GM23338 (cell line): ENCODE measurements around the gene PXDN. TPM values are rescaled to one million over a fixed set of nuclear protein-coding genes. Genes with fewer than 3 reads are reported as not detected.
A peak's percentile ranks its signal among the peaks of the same experiment; 100 is the strongest.

Experiments used
- ATAC-seq: fragments of 200-7000 bp; cut with Tn5 transposase; 3 replicates; pipeline ENCODE4 v1.9.1; 2020
- DNase-seq: peaks from one replicate; pipeline ENCODE4 v3.0.0-alpha.2; 2015; ENCODE audit warnings: low spot score
- H2AFZ ChIP-seq: fragments of 200-600 bp; sonication (generic); 2 replicates; pipeline ENCODE4 v1.8.0; 2016; ENCODE audit warnings: antibody characterized with exemption, mild to moderate bottlenecking, moderate library complexity
- H3F3A ChIP-seq: fragments of 200-600 bp; sonication (generic); replicated peaks from 2 replicates; pipeline ENCODE4 v1.8.0; 2017; ENCODE audit warnings: antibody characterized with exemption, mixed run types, low read depth
- H3K27ac ChIP-seq: fragments of 200-600 bp; sonication (generic); 2 replicates; pipeline ENCODE4 v1.6.1; 2016; ENCODE audit warnings: low read depth
- H3K27me3 ChIP-seq: fragments of 200-600 bp; sonication (generic); 2 replicates; pipeline ENCODE4 v1.8.0; 2016; ENCODE audit warnings: mild to moderate bottlenecking, mixed run types, moderate library complexity; ENCODE audit not compliant: insufficient read depth
- H3K36me3 ChIP-seq: fragments of 200-600 bp; sonication (generic); 2 replicates; pipeline ENCODE4 v1.8.0; 2016; ENCODE audit warnings: mild to moderate bottlenecking; ENCODE audit not compliant: insufficient read depth
- H3K4me1 ChIP-seq: fragments of 200-600 bp; sonication (generic); 2 replicates; pipeline ENCODE4 v1.8.0; 2016; ENCODE audit warnings: mild to moderate bottlenecking, moderate library complexity; ENCODE audit not compliant: insufficient read depth
- H3K4me2 ChIP-seq: fragments of 200-600 bp; sonication (generic); 2 replicates; pipeline ENCODE4 v1.7.1; 2017; ENCODE audit warnings: mixed run types
- H3K4me3 ChIP-seq: fragments of 200-600 bp; sonication (generic); 2 replicates; pipeline ENCODE4 v1.6.1; 2016; ENCODE audit warnings: mixed run types
- H3K79me2 ChIP-seq: fragments of 200-600 bp; sonication (generic); replicated peaks from 2 replicates; pipeline ENCODE4 v1.8.0; 2017; ENCODE audit warnings: mild to moderate bottlenecking; ENCODE audit not compliant: insufficient read depth
- H3K9me2 ChIP-seq: fragments of 200-600 bp; sonication (generic); 2 replicates; pipeline ENCODE4 v1.8.0; 2017; ENCODE audit not compliant: insufficient read depth
- H4K20me1 ChIP-seq: fragments of 200-600 bp; sonication (generic); replicated peaks from 2 replicates; pipeline ENCODE4 v1.8.0; 2017; ENCODE audit warnings: mild to moderate bottlenecking; ENCODE audit not compliant: insufficient read depth
- H3K27ac Mint-ChIP-seq: 2 replicates; pipeline ENCODE4 v1.8.0; 2020; ENCODE audit warnings: inconsistent platforms, mild to moderate bottlenecking, moderate library complexity, mixed read lengths
- H3K27me3 Mint-ChIP-seq: 3 replicates; pipeline ENCODE4 v1.8.0; 2022; ENCODE audit warnings: low read depth, mild to moderate bottlenecking, moderate library complexity, mixed read lengths, inconsistent platforms; ENCODE audit not compliant: insufficient read depth, poor library complexity
- H3K36me3 Mint-ChIP-seq: 3 replicates; pipeline ENCODE4 v1.8.0; 2021; ENCODE audit warnings: low read depth, mild to moderate bottlenecking, inconsistent platforms, moderate library complexity, mixed read lengths
- H3K4me1 Mint-ChIP-seq: 3 replicates; pipeline ENCODE4 v1.8.0; 2020; ENCODE audit warnings: mild to moderate bottlenecking, inconsistent platforms, mixed read lengths
- H3K4me3 Mint-ChIP-seq: 3 replicates; pipeline ENCODE4 v1.8.0; 2021; ENCODE audit warnings: moderate library complexity, mild to moderate bottlenecking, inconsistent platforms, mixed read lengths
- H3K9me3 Mint-ChIP-seq: 3 replicates; pipeline ENCODE4 v1.8.0; 2020; ENCODE audit warnings: moderate library complexity, mild to moderate bottlenecking, inconsistent platforms, mixed read lengths
- CREB1 ChIP-seq: fragments of 250-450 bp; sonication (Bioruptor Pico); IDR thresholded peaks from 2 replicates; pipeline ENCODE4 v1.5.0; 2020; ENCODE audit warnings: low read depth, mild to moderate bottlenecking, moderate library complexity
- EZH2 ChIP-seq: fragments of 200-600 bp; sonication (generic); IDR thresholded peaks from one replicate; pipeline ENCODE4 v1.8.0; 2017; ENCODE audit warnings: antibody characterized with exemption, mild to moderate bottlenecking, low read depth; ENCODE audit not compliant: unreplicated experiment
- EZH2phosphoT487 ChIP-seq: fragments of 200-600 bp; sonication (generic); IDR thresholded peaks from one replicate; pipeline ENCODE4 v1.8.1; 2018; ENCODE audit warnings: antibody characterized with exemption; ENCODE audit not compliant: unreplicated experiment
- JUNB ChIP-seq: IDR thresholded peaks from one replicate; pipeline ENCODE4 v1.6.1; 2016; ENCODE audit warnings: antibody characterized with exemption; ENCODE audit not compliant: unreplicated experiment
- NANOG ChIP-seq: IDR thresholded peaks from 2 replicates; pipeline ENCODE4 v1.6.1; 2016; ENCODE audit warnings: antibody characterized with exemption, borderline replicate concordance
- POLR2AphosphoS5 ChIP-seq: IDR thresholded peaks from 2 replicates; pipeline ENCODE4 v1.6.1; 2016; ENCODE audit warnings: antibody characterized with exemption, low read depth
- STAT1 ChIP-seq: IDR thresholded peaks from one replicate; pipeline ENCODE4 v1.6.1; 2016; ENCODE audit warnings: antibody characterized with exemption; ENCODE audit not compliant: unreplicated experiment
- ZNF114 ChIP-seq: fragments of 250-450 bp; sonication (Bioruptor Pico); IDR thresholded peaks from 2 replicates; pipeline ENCODE4 v1.5.0; 2020; ENCODE audit warnings: mild to moderate bottlenecking, moderate library complexity
- ZNF331 ChIP-seq: fragments of 250-450 bp; sonication (Bioruptor Pico); IDR thresholded peaks from 2 replicates; pipeline ENCODE4 v1.5.0; 2020; ENCODE audit warnings: low read depth, mild to moderate bottlenecking, moderate library complexity
- polyA plus RNA-seq: library from polyadenylated mRNA; unstranded; fragments of >200 nt; fragmentation: Nextera tagmentation; extraction: Ambion mirVana; gene quantifications from 2 replicates; pipeline ENCODE4 v1.2.1, GENCODE V29; 2016
- total RNA-seq: library from RNA; depleted of rRNA; stranded (reverse); fragments of >200 nt; shearing (Covaris generic); gene quantifications from 2 replicates; pipeline ENCODE4 v1.2.3, GENCODE V29; 2014
- TF ChIP-seq, protein P1 (sequence below): IDR thresholded peaks from one replicate; pipeline ENCODE4 v1.6.1; 2018; ENCODE audit warnings: antibody characterized with exemption; ENCODE audit not compliant: unreplicated experiment
- TF ChIP-seq, protein P2 (sequence below), 2 experiments: fragments of 200-600 bp in 1 of 2; sonication (generic) in 1 of 2; conservative IDR thresholded peaks; 2 replicates each; pipeline versions ENCODE4 v1.5.1 to v1.6.1; 2016 to 2017; ENCODE audit warnings: antibody characterized with exemption in 2 of 2, low read depth in 2 of 2, mild to moderate bottlenecking in 2 of 2, moderate library complexity in 1 of 2
- TF ChIP-seq, protein P3 (sequence below): IDR thresholded peaks from 2 replicates; pipeline ENCODE4 v1.6.1; 2016; ENCODE audit warnings: antibody characterized with exemption
- TF ChIP-seq, protein P4 (sequence below): fragments of 250-450 bp; sonication (Bioruptor Pico); IDR thresholded peaks from 2 replicates; pipeline ENCODE4 v1.5.0; 2020; ENCODE audit warnings: mild to moderate bottlenecking, moderate library complexity

PXDN gene
- total and polyA plus RNA-seq, 2 experiments from 2014 or later, result 42.2 to 225 TPM

DNA sequence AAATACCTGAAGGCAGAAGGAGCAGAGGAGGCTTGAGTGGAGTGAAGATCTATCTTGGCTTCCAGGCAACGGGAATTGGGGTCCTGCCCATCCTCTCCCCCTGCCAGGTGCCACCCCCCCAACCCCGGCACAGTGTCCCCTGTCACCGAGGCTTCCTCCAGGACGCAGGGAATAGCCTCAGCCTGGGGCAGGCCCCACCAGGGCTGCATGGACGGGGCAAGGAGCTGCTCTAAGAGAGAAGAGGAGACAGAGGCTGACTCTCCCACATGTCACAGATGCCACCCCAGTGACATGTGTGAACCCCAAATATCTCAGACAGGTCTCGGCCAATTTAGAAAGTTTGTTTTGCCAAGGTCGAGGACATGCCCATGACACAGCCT is 42.1 kb downstream of the PXDN start:
- Mint-ChIP-seq H3K4me1 (peaks cover 48% of the 10 kb centered on the region), H3K27me3 (peaks cover 11% of the 10 kb centered on the region), H3K9me3 (no peaks in the 10 kb centered on the region), H3K4me3 (no peak overlapping the region), H3K36me3 (0 out of 3 replicates have a peak, but pooled peaks cover 2% of the 10 kb centered on the region), H3K27ac (no peak overlapping the region)
- no peaks in the 10 kb centered on the region for H3K27me3 ChIP-seq
- no peak for DNase-seq
- TF ChIP-seq ZNF331 (CRISPR knock-in tag), result no peak
- TF ChIP-seq, protein P1, sequence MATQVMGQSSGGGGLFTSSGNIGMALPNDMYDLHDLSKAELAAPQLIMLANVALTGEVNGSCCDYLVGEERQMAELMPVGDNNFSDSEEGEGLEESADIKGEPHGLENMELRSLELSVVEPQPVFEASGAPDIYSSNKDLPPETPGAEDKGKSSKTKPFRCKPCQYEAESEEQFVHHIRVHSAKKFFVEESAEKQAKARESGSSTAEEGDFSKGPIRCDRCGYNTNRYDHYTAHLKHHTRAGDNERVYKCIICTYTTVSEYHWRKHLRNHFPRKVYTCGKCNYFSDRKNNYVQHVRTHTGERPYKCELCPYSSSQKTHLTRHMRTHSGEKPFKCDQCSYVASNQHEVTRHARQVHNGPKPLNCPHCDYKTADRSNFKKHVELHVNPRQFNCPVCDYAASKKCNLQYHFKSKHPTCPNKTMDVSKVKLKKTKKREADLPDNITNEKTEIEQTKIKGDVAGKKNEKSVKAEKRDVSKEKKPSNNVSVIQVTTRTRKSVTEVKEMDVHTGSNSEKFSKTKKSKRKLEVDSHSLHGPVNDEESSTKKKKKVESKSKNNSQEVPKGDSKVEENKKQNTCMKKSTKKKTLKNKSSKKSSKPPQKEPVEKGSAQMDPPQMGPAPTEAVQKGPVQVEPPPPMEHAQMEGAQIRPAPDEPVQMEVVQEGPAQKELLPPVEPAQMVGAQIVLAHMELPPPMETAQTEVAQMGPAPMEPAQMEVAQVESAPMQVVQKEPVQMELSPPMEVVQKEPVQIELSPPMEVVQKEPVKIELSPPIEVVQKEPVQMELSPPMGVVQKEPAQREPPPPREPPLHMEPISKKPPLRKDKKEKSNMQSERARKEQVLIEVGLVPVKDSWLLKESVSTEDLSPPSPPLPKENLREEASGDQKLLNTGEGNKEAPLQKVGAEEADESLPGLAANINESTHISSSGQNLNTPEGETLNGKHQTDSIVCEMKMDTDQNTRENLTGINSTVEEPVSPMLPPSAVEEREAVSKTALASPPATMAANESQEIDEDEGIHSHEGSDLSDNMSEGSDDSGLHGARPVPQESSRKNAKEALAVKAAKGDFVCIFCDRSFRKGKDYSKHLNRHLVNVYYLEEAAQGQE, result no peak
- TF ChIP-seq ZNF114 (CRISPR knock-in tag), result no peak
- TF ChIP-seq EZH2, result no peak
- no peak for TF ChIP-seq STAT1
- TF ChIP-seq, protein P2, sequence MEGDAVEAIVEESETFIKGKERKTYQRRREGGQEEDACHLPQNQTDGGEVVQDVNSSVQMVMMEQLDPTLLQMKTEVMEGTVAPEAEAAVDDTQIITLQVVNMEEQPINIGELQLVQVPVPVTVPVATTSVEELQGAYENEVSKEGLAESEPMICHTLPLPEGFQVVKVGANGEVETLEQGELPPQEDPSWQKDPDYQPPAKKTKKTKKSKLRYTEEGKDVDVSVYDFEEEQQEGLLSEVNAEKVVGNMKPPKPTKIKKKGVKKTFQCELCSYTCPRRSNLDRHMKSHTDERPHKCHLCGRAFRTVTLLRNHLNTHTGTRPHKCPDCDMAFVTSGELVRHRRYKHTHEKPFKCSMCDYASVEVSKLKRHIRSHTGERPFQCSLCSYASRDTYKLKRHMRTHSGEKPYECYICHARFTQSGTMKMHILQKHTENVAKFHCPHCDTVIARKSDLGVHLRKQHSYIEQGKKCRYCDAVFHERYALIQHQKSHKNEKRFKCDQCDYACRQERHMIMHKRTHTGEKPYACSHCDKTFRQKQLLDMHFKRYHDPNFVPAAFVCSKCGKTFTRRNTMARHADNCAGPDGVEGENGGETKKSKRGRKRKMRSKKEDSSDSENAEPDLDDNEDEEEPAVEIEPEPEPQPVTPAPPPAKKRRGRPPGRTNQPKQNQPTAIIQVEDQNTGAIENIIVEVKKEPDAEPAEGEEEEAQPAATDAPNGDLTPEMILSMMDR (conservative IDR thresholded peaks at IDR 0.05; ENCODE audit: low read depth in 2 of 2), result no peak
- no peak for TF ChIP-seq POLR2AphosphoS5
- no peak for TF ChIP-seq EZH2phosphoT487
- TF ChIP-seq JUNB, result no peak
- TF ChIP-seq NANOG, result no peak
- TF ChIP-seq CREB1 (CRISPR knock-in tag), result no peak
- TF ChIP-seq, protein P3, sequence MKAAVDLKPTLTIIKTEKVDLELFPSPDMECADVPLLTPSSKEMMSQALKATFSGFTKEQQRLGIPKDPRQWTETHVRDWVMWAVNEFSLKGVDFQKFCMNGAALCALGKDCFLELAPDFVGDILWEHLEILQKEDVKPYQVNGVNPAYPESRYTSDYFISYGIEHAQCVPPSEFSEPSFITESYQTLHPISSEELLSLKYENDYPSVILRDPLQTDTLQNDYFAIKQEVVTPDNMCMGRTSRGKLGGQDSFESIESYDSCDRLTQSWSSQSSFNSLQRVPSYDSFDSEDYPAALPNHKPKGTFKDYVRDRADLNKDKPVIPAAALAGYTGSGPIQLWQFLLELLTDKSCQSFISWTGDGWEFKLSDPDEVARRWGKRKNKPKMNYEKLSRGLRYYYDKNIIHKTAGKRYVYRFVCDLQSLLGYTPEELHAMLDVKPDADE, result no peak
- TF ChIP-seq, protein P4, sequence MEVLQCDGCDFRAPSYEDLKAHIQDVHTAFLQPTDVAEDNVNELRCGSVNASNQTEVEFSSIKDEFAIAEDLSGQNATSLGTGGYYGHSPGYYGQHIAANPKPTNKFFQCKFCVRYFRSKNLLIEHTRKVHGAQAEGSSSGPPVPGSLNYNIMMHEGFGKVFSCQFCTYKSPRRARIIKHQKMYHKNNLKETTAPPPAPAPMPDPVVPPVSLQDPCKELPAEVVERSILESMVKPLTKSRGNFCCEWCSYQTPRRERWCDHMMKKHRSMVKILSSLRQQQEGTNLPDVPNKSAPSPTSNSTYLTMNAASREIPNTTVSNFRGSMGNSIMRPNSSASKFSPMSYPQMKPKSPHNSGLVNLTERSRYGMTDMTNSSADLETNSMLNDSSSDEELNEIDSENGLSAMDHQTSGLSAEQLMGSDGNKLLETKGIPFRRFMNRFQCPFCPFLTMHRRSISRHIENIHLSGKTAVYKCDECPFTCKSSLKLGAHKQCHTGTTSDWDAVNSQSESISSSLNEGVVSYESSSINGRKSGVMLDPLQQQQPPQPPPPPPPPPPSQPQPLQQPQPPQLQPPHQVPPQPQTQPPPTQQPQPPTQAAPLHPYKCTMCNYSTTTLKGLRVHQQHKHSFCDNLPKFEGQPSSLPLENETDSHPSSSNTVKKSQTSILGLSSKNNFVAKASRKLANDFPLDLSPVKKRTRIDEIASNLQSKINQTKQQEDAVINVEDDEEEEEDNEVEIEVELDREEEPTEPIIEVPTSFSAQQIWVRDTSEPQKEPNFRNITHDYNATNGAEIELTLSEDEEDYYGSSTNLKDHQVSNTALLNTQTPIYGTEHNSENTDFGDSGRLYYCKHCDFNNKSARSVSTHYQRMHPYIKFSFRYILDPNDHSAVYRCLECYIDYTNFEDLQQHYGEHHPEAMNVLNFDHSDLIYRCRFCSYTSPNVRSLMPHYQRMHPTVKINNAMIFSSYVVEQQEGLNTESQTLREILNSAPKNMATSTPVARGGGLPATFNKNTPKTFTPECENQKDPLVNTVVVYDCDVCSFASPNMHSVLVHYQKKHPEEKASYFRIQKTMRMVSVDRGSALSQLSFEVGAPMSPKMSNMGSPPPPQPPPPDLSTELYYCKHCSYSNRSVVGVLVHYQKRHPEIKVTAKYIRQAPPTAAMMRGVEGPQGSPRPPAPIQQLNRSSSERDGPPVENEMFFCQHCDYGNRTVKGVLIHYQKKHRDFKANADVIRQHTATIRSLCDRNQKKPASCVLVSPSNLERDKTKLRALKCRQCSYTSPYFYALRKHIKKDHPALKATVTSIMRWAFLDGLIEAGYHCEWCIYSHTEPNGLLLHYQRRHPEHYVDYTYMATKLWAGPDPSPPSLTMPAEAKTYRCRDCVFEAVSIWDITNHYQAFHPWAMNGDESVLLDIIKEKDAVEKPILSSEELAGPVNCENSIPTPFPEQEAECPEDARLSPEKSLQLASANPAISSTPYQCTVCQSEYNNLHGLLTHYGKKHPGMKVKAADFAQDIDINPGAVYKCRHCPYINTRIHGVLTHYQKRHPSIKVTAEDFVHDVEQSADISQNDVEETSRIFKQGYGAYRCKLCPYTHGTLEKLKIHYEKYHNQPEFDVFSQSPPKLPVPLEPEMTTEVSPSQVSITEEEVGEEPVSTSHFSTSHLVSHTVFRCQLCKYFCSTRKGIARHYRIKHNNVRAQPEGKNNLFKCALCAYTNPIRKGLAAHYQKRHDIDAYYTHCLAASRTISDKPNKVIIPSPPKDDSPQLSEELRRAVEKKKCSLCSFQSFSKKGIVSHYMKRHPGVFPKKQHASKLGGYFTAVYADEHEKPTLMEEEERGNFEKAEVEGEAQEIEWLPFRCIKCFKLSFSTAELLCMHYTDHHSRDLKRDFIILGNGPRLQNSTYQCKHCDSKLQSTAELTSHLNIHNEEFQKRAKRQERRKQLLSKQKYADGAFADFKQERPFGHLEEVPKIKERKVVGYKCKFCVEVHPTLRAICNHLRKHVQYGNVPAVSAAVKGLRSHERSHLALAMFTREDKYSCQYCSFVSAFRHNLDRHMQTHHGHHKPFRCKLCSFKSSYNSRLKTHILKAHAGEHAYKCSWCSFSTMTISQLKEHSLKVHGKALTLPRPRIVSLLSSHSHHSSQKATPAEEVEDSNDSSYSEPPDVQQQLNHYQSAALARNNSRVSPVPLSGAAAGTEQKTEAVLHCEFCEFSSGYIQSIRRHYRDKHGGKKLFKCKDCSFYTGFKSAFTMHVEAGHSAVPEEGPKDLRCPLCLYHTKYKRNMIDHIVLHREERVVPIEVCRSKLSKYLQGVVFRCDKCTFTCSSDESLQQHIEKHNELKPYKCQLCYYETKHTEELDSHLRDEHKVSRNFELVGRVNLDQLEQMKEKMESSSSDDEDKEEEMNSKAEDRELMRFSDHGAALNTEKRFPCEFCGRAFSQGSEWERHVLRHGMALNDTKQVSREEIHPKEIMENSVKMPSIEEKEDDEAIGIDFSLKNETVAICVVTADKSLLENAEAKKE (CRISPR knock-in tag), result no peak
- H3K4me2 ChIP-seq, result peak overlapping the region; percentile 43; the same call in 1 of the 2 replicates
- H3K27ac ChIP-seq, result peak overlapping the region; percentile 59; the same call in 1 of the 2 replicates
- H3K4me3 ChIP-seq, result no peak overlapping the region
- peaks cover 20% of the 10 kb centered on the region for H4K20me1 ChIP-seq
- no peaks in the 10 kb centered on the region for H3K9me2 ChIP-seq
- ATAC-seq, result peak; percentile 17
- no peaks in the 10 kb centered on the region for H3F3A ChIP-seq
- H3K4me1 ChIP-seq, result peaks cover 16% of the 10 kb centered on the region
- no peaks in the 10 kb centered on the region for H3K36me3 ChIP-seq
- H2AFZ ChIP-seq, result no peak overlapping the region
- peaks cover 61% of the 10 kb centered on the region for H3K79me2 ChIP-seq
